Hepatocyte (in vitro differentiated cells): ENCODE data around the gene SGF29.

Experiments
- CTCF ChIP-seq: fragments of 200-600 bp; sonication (generic); IDR thresholded peaks from 2 replicates; pipeline ENCODE4 v1.5.1; 2016; ENCODE audit warnings: antibody characterized with exemption, mild to moderate bottlenecking; ENCODE audit not compliant: poor library complexity
- EZH2 ChIP-seq: fragments of 200-600 bp; sonication (generic); IDR thresholded peaks from 2 replicates; pipeline ENCODE4 v1.6.1; 2016; ENCODE audit warnings: antibody characterized with exemption, mild to moderate bottlenecking, borderline replicate concordance
- EZH2phosphoT487 ChIP-seq: fragments of 200-600 bp; sonication (generic); IDR thresholded peaks from one replicate; pipeline ENCODE4 v1.6.1; 2018; ENCODE audit warnings: antibody characterized with exemption, mild to moderate bottlenecking, low read depth, moderate library complexity; ENCODE audit not compliant: unreplicated experiment, severe bottlenecking

GRCh38 chr16:28561557-28562187 lies 8.0 kb downstream of the SGF29 start:
- no peak for TF ChIP-seq EZH2
- no peak for TF ChIP-seq CTCF
- TF ChIP-seq EZH2phosphoT487 = no peak
